T-helper 17 cell (primary cell): ENCODE measurements around the gene ARHGEF26. TPM values are rescaled to one million over a fixed set of nuclear protein-coding genes. Genes with fewer than 3 reads are reported as not detected.

Source experiments
- ATAC-seq: fragments of 150-1000 bp; cut with Tn5 transposase; 2 replicates; pipeline ENCODE4 v1.10.0; 2021; ENCODE audit warnings: mild to moderate bottlenecking, moderate library complexity
- DNase-seq, 3 donors: peaks; one replicate each; pipeline versions ENCODE4 v3.0.0 to v3.0.0-alpha.2; 2020 to 2021
- H3K9me3 ChIP-seq: one replicate; pipeline ENCODE4 v1.7.0; 2013; ENCODE audit warnings: low read length, mild to moderate bottlenecking; ENCODE audit not compliant: control insufficient read depth, poor library complexity, severe bottlenecking
- H3K27ac Mint-ChIP-seq: one replicate; pipeline ENCODE4 v1.8.0; 2022; ENCODE audit warnings: mild to moderate bottlenecking, moderate library complexity, mixed read lengths
- H3K27me3 Mint-ChIP-seq: one replicate; pipeline ENCODE4 v1.8.0; 2022; ENCODE audit warnings: mixed read lengths
- H3K36me3 Mint-ChIP-seq: one replicate; pipeline ENCODE4 v1.8.0; 2022; ENCODE audit warnings: low read depth, mixed read lengths
- H3K4me1 Mint-ChIP-seq: one replicate; pipeline ENCODE4 v1.8.0; 2022; ENCODE audit warnings: mild to moderate bottlenecking, mixed read lengths
- H3K4me3 Mint-ChIP-seq: one replicate; pipeline ENCODE4 v1.8.0; 2022; ENCODE audit warnings: mild to moderate bottlenecking, moderate library complexity, mixed read lengths
- total RNA-seq, 4 donors: library from RNA in 2 of 4; stranded (reverse) in 2 of 4; gene quantifications; one replicate each; pipeline ENCODE4 v1.2.3 and lab custom pipeline; 2022 to 2026

The ARHGEF26 gene
- total RNA-seq, 2 donors from 2014 or later: not detected

DNA sequence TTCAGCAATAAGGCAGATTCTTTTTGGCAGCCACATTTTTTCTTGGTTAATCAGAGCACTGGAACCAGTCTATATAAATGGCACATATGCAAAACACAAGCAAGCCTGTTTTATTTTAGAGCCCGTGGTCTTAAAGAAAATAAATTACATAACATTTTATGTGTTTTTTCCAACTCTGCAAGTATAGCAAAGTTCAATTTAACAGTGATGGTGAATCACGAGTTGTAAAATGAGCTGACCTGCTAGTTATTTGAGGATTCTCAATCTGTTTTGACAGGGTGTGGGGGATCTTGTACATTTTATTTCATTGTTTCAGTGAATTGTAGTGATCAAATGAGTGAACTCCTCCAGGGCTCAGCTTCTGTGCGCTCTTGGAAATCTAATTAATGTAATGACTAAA lies 2.7 kb downstream of the ARHGEF26 start:
- no peaks in the 10 kb centered on the region for H3K9me3 ChIP-seq
- Mint-ChIP-seq H3K27me3 (peaks cover 66% of the 10 kb centered on the region), H3K36me3 (no peaks in the 10 kb centered on the region), H3K4me1 (peaks cover 13% of the 10 kb centered on the region), H3K4me3 (no peak overlapping the region), H3K27ac (no peak overlapping the region)
- DNase-seq (no peak), ATAC-seq (no peak)

DNA sequence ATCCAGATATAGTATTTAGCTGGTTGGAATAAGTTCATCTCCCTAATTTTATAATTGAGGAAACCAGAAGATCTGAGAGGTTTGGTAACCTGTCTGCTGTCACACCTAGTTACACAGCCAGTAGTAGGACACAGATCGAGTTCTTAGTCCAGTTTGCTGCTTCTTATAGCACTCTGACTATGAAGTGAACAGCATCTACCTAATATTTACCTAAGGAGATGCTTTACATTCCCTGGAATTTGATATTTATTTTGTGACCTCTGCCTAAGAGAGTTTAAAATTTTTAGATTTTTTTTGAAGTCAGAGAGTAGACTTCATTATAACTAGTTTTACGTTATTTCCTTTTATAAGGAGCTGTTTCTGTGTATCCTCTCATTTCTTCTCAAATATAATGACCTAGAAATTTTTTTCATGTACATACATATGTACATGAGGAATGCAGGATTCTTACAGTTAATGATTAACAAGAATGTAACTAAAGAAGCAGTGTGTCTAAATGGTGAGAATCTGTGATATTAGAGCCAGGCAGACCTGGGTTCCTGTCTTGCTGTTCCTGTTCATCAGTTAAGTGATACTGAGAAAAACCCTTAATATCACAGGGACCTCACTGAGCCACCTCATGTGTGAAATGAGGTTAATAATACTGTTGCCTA lies 4.3 kb downstream of the ARHGEF26 start:
- H3K27ac Mint-ChIP-seq: no peak overlapping the region
- H3K4me3 Mint-ChIP-seq: no peak overlapping the region
- H3K27me3 Mint-ChIP-seq: peaks cover 53% of the 10 kb centered on the region
- no peaks in the 10 kb centered on the region for H3K36me3 Mint-ChIP-seq
- DNase-seq (no peak), ATAC-seq (no peak)
- H3K9me3 ChIP-seq: no peaks in the 10 kb centered on the region
- H3K4me1 Mint-ChIP-seq: peaks cover 13% of the 10 kb centered on the region

- no peaks in the 10 kb centered on the region for H3K9me3 ChIP-seq
- Mint-ChIP-seq H3K27ac (no peak overlapping the region), H3K4me1 (peaks cover 9% of the 10 kb centered on the region), H3K36me3 (no peaks in the 10 kb centered on the region), H3K27me3 (peaks cover 48% of the 10 kb centered on the region), H3K4me3 (no peak overlapping the region)
- no peak for ATAC-seq
- DNase-seq: no peak
These were observed 5.5 kb downstream of the ARHGEF26 start for GRCh38 chr3:154126651-154127050.

- ATAC-seq: no peak
- H3K36me3 Mint-ChIP-seq: no peaks in the 10 kb centered on the region
These were observed 8.4 kb downstream of the ARHGEF26 start for GRCh38 chr3:154129625-154130024.

GRCh38 chr3:154130540-154130939 lies 9.3 kb downstream of the ARHGEF26 start:
- Mint-ChIP-seq H3K4me1 (no peaks in the 10 kb centered on the region), H3K27ac (no peak overlapping the region), H3K4me3 (no peak overlapping the region), H3K27me3 (peaks cover 33% of the 10 kb centered on the region), H3K36me3 (no peaks in the 10 kb centered on the region)
- DNase-seq (no peak), ATAC-seq (no peak)
- H3K9me3 ChIP-seq: no peaks in the 10 kb centered on the region

More at GRCh38 chr3:154129625-154130024, 8.4 kb downstream of the ARHGEF26 start:
- Mint-ChIP-seq H3K27me3 (peaks cover 31% of the 10 kb centered on the region), H3K4me3 (no peak overlapping the region), H3K4me1 (no peaks in the 10 kb centered on the region), H3K27ac (no peak overlapping the region)
- no peak for DNase-seq
- no peaks in the 10 kb centered on the region for H3K9me3 ChIP-seq

- Mint-ChIP-seq H3K27me3 (peaks cover 22% of the 10 kb centered on the region), H3K4me3 (no peak overlapping the region), H3K36me3 (no peaks in the 10 kb centered on the region), H3K4me1 (no peaks in the 10 kb centered on the region), H3K27ac (no peak overlapping the region)
- no peak for ATAC-seq
- H3K9me3 ChIP-seq: no peaks in the 10 kb centered on the region
- DNase-seq: no peak
These were observed 10.6 kb downstream of the ARHGEF26 start for GRCh38 chr3:154131830-154132229.

GRCh38 chr3:154132777-154133375 lies 11.7 kb downstream of the ARHGEF26 start:
- Mint-ChIP-seq H3K27ac (no peak overlapping the region), H3K27me3 (peaks cover 22% of the 10 kb centered on the region), H3K4me3 (no peak overlapping the region)

GRCh38 chr3:154135511-154136173 lies 14.5 kb downstream of the ARHGEF26 start:
- Mint-ChIP-seq H3K27me3 (peaks cover 35% of the 10 kb centered on the region), H3K27ac (no peak overlapping the region)
- no peak for ATAC-seq

More at GRCh38 chr3:154132777-154133375, 11.7 kb downstream of the ARHGEF26 start:
- DNase-seq: no peak
- Mint-ChIP-seq H3K36me3 (no peaks in the 10 kb centered on the region), H3K4me1 (no peaks in the 10 kb centered on the region)
- no peak for ATAC-seq
- H3K9me3 ChIP-seq: no peaks in the 10 kb centered on the region

GRCh38 chr3:154137036-154137435 lies 15.8 kb downstream of the ARHGEF26 start:
- Mint-ChIP-seq H3K4me3 (no peak overlapping the region), H3K4me1 (peaks cover 3% of the 10 kb centered on the region), H3K27me3 (peaks cover 41% of the 10 kb centered on the region), H3K36me3 (no peaks in the 10 kb centered on the region), H3K27ac (no peak overlapping the region)
- DNase-seq (no peak), ATAC-seq (no peak)
- no peaks in the 10 kb centered on the region for H3K9me3 ChIP-seq

More at GRCh38 chr3:154135511-154136173, 14.5 kb downstream of the ARHGEF26 start:
- Mint-ChIP-seq H3K4me3 (no peak overlapping the region), H3K36me3 (no peaks in the 10 kb centered on the region), H3K4me1 (no peaks in the 10 kb centered on the region)
- no peaks in the 10 kb centered on the region for H3K9me3 ChIP-seq
- DNase-seq: no peak

GRCh38 chr3:154139996-154140436 lies 18.8 kb downstream of the ARHGEF26 start:
- no peaks in the 10 kb centered on the region for H3K9me3 ChIP-seq
- Mint-ChIP-seq H3K4me1 (peaks cover 3% of the 10 kb centered on the region), H3K36me3 (peaks cover 2% of the 10 kb centered on the region), H3K27ac (no peak overlapping the region), H3K27me3 (peaks cover 52% of the 10 kb centered on the region), H3K4me3 (no peak overlapping the region)
- DNase-seq: no peak
- no peak for ATAC-seq

- H3K27ac Mint-ChIP-seq: no peak overlapping the region
- DNase-seq: no peak
- H3K4me3 Mint-ChIP-seq: no peak overlapping the region
- peaks cover 2% of the 10 kb centered on the region for H3K36me3 Mint-ChIP-seq
- H3K9me3 ChIP-seq: no peaks in the 10 kb centered on the region
- no peak for ATAC-seq
- peaks cover 58% of the 10 kb centered on the region for H3K27me3 Mint-ChIP-seq
- peaks cover 3% of the 10 kb centered on the region for H3K4me1 Mint-ChIP-seq
These were observed 21.4 kb downstream of the ARHGEF26 start for GRCh38 chr3:154142608-154143007.

DNA sequence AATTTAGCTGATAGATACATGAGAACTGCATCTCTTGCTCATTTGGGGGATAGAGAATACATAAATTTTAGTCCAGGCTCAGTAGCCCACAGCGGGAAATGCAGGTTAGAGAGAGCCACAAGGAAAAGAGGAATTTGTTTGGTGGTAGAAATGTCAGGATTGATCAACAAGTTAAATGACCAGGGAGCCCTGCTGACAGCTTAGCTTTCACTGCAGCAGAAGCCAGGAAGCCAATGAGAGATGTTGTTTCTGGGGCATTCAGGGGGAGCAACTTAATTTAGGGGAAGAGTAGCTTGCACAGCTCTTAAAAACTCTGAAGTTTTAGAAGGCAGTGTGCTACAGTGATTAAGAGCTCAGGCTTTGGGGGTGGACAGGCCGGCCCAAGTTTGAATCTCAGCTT lies 22.7 kb downstream of the ARHGEF26 start:
- no peak for ATAC-seq
- DNase-seq: no peak
- Mint-ChIP-seq H3K36me3 (peaks cover 2% of the 10 kb centered on the region), H3K27me3 (peaks cover 50% of the 10 kb centered on the region), H3K4me1 (peaks cover 3% of the 10 kb centered on the region), H3K4me3 (no peak overlapping the region), H3K27ac (no peak overlapping the region)
- H3K9me3 ChIP-seq: no peaks in the 10 kb centered on the region

- Mint-ChIP-seq H3K27me3 (peaks cover 45% of the 10 kb centered on the region), H3K36me3 (peaks cover 2% of the 10 kb centered on the region)
- no peak for ATAC-seq
These were observed 23.8 kb downstream of the ARHGEF26 start for GRCh38 chr3:154144825-154145465.

More at GRCh38 chr3:154144825-154145465, 23.8 kb downstream of the ARHGEF26 start:
- no peaks in the 10 kb centered on the region for H3K9me3 ChIP-seq
- Mint-ChIP-seq H3K4me1 (peaks cover 3% of the 10 kb centered on the region), H3K4me3 (no peak overlapping the region), H3K27ac (no peak overlapping the region)
- no peak for DNase-seq
